Measurements from ENCODE around the gene RHOD. TPM values are rescaled to one million over a fixed set of nuclear protein-coding genes. Genes with fewer than 3 reads are reported as not detected.

The RHOD gene
- total RNA-seq, 1 experiment from 2014 or later = 99.9 TPM

DNA sequence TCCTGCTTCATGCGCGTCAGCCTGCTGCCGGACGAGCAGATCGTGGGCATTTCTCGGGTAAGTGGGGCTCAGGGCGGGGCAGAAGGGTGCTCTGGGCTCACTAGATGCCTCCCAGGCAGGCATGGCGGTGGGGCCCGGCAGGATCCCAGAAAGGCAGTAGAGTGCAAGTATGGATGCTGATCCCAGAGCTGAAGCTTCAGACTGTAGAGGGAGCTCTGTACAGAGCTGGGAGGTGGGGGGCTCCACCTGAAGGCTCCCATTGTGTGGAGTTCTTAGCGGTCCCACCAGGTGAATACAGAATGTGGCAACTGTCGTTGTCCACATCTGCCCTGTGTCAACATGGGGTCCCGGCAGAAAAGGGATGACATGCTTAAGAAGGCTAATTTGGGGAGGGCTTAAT, 16.5 kb upstream of the RHOD start:
- CTCF ChIA-PET = no interaction called here
- Histone ChIP-seq H3K4me3 (ENCODE audit: low read length) (no peak overlapping the region), H3K79me2 (ENCODE audit: low read length) (no peaks in the 10 kb centered on the region), H3K27ac (ENCODE audit: low read length) (no peak overlapping the region), H3F3A (ENCODE audit: low read length, unreplicated experiment) (no peaks in the 10 kb centered on the region), H3K9me2 (replicated peaks; ENCODE audit: low read length) (no peaks in the 10 kb centered on the region), H3K4me2 (ENCODE audit: low read length) (no peak overlapping the region), H3K9ac (ENCODE audit: low read length) (no peak overlapping the region), H3K27me3 (ENCODE audit: low read length) (no peaks in the 10 kb centered on the region), H2AFZ (ENCODE audit: low read length) (no peak overlapping the region), H3K36me3 (ENCODE audit: low read depth, low read length) (no peaks in the 10 kb centered on the region), H3K9me3 (ENCODE audit: low read length) (no peaks in the 10 kb centered on the region), H3K4me1 (ENCODE audit: insufficient read depth, low read length) (peaks cover 7% of the 10 kb centered on the region), H4K20me1 (ENCODE audit: low read length) (no peaks in the 10 kb centered on the region)
- intact Hi-C loops (cut with micrococcal nuclease) = no loop called here
- DNase-seq = no peak
- no peak for TF ChIP-seq EZH2 (IDR thresholded peaks at IDR 0.05; ENCODE audit: low read length, unreplicated experiment)
- TF ChIP-seq, protein P1, sequence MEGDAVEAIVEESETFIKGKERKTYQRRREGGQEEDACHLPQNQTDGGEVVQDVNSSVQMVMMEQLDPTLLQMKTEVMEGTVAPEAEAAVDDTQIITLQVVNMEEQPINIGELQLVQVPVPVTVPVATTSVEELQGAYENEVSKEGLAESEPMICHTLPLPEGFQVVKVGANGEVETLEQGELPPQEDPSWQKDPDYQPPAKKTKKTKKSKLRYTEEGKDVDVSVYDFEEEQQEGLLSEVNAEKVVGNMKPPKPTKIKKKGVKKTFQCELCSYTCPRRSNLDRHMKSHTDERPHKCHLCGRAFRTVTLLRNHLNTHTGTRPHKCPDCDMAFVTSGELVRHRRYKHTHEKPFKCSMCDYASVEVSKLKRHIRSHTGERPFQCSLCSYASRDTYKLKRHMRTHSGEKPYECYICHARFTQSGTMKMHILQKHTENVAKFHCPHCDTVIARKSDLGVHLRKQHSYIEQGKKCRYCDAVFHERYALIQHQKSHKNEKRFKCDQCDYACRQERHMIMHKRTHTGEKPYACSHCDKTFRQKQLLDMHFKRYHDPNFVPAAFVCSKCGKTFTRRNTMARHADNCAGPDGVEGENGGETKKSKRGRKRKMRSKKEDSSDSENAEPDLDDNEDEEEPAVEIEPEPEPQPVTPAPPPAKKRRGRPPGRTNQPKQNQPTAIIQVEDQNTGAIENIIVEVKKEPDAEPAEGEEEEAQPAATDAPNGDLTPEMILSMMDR (conservative IDR thresholded peaks at IDR 0.05; ENCODE audit: low read depth, low read length) = peak; percentile 20; the same call in 1 of the 2 replicates
- ATAC-seq = no peak
- BruUV-seq (replicated peaks) = no TSS peak
- POLR2A ChIA-PET (ENCODE audit: unreplicated experiment) = interaction anchor here (0.6 kb wide), 1 partner anchor 148 kb away, joined by 3 read pairs; no protein-coding TSS in a partner anchor

- no peak for DNase-seq
- no peaks in the 10 kb centered on the region for H3F3A ChIP-seq (ENCODE audit: low read length, unreplicated experiment)
- CTCF ChIA-PET = no interaction called here
- intact Hi-C loops (cut with micrococcal nuclease) = no loop called here
- no peaks in the 10 kb centered on the region for H4K20me1 ChIP-seq (ENCODE audit: low read length)
- H3K9me3 ChIP-seq (ENCODE audit: low read length) = no peaks in the 10 kb centered on the region
- H2AFZ ChIP-seq (ENCODE audit: low read length) = no peak overlapping the region
- no peak overlapping the region for H3K9ac ChIP-seq (ENCODE audit: low read length)
- H3K4me1 ChIP-seq (ENCODE audit: insufficient read depth, low read length) = peaks cover 13% of the 10 kb centered on the region
- H3K4me2 ChIP-seq (ENCODE audit: low read length) = no peak overlapping the region
- H3K79me2 ChIP-seq (ENCODE audit: low read length) = no peaks in the 10 kb centered on the region
- no peaks in the 10 kb centered on the region for H3K9me2 ChIP-seq (replicated peaks; ENCODE audit: low read length)
- POLR2A ChIA-PET (ENCODE audit: unreplicated experiment) = no interaction called here
- no peak overlapping the region for H3K4me3 ChIP-seq (ENCODE audit: low read length)
- H3K36me3 ChIP-seq (ENCODE audit: low read depth, low read length) = no peaks in the 10 kb centered on the region
- no peak overlapping the region for H3K27ac ChIP-seq (ENCODE audit: low read length)
- ATAC-seq = no peak
- BruUV-seq (replicated peaks) = no TSS peak
- H3K27me3 ChIP-seq (ENCODE audit: low read length) = no peaks in the 10 kb centered on the region
- TF ChIP-seq, protein P1 (conservative IDR thresholded peaks at IDR 0.05; ENCODE audit: low read depth, low read length) = no peak
- TF ChIP-seq EZH2phosphoT487 (IDR thresholded peaks at IDR 0.05; ENCODE audit: borderline replicate concordance, low read length) (no peak), EZH2 (IDR thresholded peaks at IDR 0.05; ENCODE audit: low read length, unreplicated experiment) (no peak)
Observed at GRCh38 chr11:67041602-67042001, 15.0 kb upstream of the RHOD start.

DNA sequence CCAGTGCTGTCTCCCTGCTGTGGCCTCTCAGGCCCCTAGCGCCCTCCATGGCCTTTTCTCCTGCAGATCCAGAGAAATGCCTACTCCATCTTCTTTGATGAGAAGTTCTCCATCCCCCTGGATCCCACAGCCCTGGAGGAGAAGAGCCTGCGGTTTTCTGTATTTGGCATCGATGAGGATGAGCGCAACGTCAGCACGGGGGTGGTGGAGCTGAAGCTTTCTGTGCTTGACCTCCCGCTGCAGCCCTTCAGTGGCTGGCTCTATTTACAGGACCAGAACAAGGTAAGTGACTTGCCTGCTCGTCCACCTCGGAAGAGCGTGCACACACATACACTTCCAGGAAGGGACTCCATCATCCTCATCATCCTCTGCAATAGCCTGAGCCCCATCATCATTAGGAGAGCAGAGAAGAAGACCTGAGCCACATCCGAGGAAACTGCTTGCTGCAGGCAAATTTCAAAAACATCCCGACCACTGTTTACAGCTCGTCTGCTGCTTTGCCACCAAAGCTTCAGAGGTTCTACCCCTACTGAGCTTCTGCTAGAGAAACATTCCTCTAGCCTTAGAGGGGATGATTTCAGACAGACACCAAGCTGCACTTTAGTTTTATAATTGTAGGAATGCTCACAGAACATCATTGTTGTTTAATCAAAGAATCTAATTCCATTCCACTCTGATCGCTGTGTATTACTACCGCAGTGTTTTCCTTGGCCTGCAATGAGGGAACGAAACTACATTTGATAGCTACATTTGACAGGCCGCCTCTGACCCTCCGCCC, 12.9 kb upstream of the RHOD start:
- H3K9me2 ChIP-seq (replicated peaks; ENCODE audit: low read length) = no peaks in the 10 kb centered on the region
- H3K27me3 ChIP-seq (ENCODE audit: low read length) = no peaks in the 10 kb centered on the region
- H2AFZ ChIP-seq (ENCODE audit: low read length) = no peak overlapping the region
- no peaks in the 10 kb centered on the region for H3K36me3 ChIP-seq (ENCODE audit: low read depth, low read length)
- ChIA-PET CTCF (no interaction called here), POLR2A (ENCODE audit: unreplicated experiment) (interaction anchor here (0.6 kb wide), 1 partner anchor 81 kb away, joined by 6 read pairs; no protein-coding TSS in a partner anchor)
- no peaks in the 10 kb centered on the region for H3K9me3 ChIP-seq (ENCODE audit: low read length)
- H3K9ac ChIP-seq (ENCODE audit: low read length) = no peak overlapping the region
- TF ChIP-seq EZH2phosphoT487 (IDR thresholded peaks at IDR 0.05; ENCODE audit: borderline replicate concordance, low read length) (no peak), EZH2 (IDR thresholded peaks at IDR 0.05; ENCODE audit: low read length, unreplicated experiment) (no peak)
- TF ChIP-seq, protein P1 (conservative IDR thresholded peaks at IDR 0.05; ENCODE audit: low read depth, low read length) = no peak
- no TSS peak for BruUV-seq (replicated peaks)
- DNase-seq = no peak
- no peak overlapping the region for H3K4me2 ChIP-seq (ENCODE audit: low read length)
- ATAC-seq = no peak
- peaks cover 13% of the 10 kb centered on the region for H3K4me1 ChIP-seq (ENCODE audit: insufficient read depth, low read length)
- no peaks in the 10 kb centered on the region for H4K20me1 ChIP-seq (ENCODE audit: low read length)
- no peak overlapping the region for H3K27ac ChIP-seq (ENCODE audit: low read length)
- no peaks in the 10 kb centered on the region for H3K79me2 ChIP-seq (ENCODE audit: low read length)
- no peak overlapping the region for H3K4me3 ChIP-seq (ENCODE audit: low read length)
- H3F3A ChIP-seq (ENCODE audit: low read length, unreplicated experiment) = no peaks in the 10 kb centered on the region
- intact Hi-C loops (cut with micrococcal nuclease) = no loop called here
